Endothelial cell of umbilical vein (primary cell): ENCODE results near the gene ZNF514. TPM values are rescaled to one million over a fixed set of nuclear protein-coding genes. Genes with fewer than 3 reads are reported as not detected.

Experiments
- BruUV-seq: library from RNA; stranded (reverse); fragments of 400-500 nt; replicated peaks from 2 replicates; lab custom pipeline; 2021; lab: Mats Ljungman, UMichigan
- CTCF ChIA-PET: fragments of 300-600, 350-600 bp; sonication (Branson Sonifier 250); formaldehyde crosslinking; loops from one replicate; lab custom pipeline; 2021; ENCODE audit warnings: antibody characterized with exemption, inconsistent platforms; lab: Charles Lee
- POLR2A ChIA-PET: fragments of 300-600, 350-600 bp; sonication (Branson Sonifier 250); formaldehyde crosslinking; loops from one replicate; lab custom pipeline; 2021; ENCODE audit warnings: antibody characterized with exemption, inconsistent platforms; lab: Charles Lee
- DNase-seq: peaks from one replicate; pipeline ENCODE4 v3.0.0-alpha.2; 2011; ENCODE audit warnings: low read depth, low spot score
- FAIRE-seq: peaks from 2 replicates; lab custom pipeline; 2011; peaks lifted over from hg19 to GRCh38; lab: Jason Lieb, UNC
- H2AFZ ChIP-seq: 2 replicates; pipeline ENCODE4 v1.6.0; 2012; ENCODE audit warnings: low read depth, low read length, control low read depth, inconsistent platforms
- H3K27ac ChIP-seq: 2 replicates; pipeline ENCODE4 v1.5.1; 2011; ENCODE audit warnings: low read depth, mild to moderate bottlenecking, control low read depth, low read length, moderate library complexity; ENCODE audit not compliant: insufficient read depth
- H3K27me3 ChIP-seq, 2 experiments: 2 replicates each; pipeline versions ENCODE4 v1.6.0 to v1.6.1; 2011; ENCODE audit warnings: low read length in 2 of 2, mixed read lengths in 1 of 2; ENCODE audit not compliant: control insufficient read depth in 2 of 2, insufficient read depth in 2 of 2
- H3K36me3 ChIP-seq, 2 experiments: 2 replicates in 1 of 2; 3 replicates in 1 of 2; pipeline ENCODE4 v1.5.1; 2011; ENCODE audit warnings: low read length in 2 of 2, mild to moderate bottlenecking in 1 of 2, moderate library complexity in 1 of 2; ENCODE audit not compliant: control insufficient read depth in 2 of 2, insufficient read depth in 2 of 2; ENCODE audit errors: extremely low read depth in 1 of 2
- H3K4me1 ChIP-seq: 3 replicates; pipeline ENCODE4 v1.5.1; 2011; ENCODE audit warnings: mild to moderate bottlenecking, low read length; ENCODE audit not compliant: control insufficient read depth, insufficient read depth; ENCODE audit errors: extremely low read depth
- H3K4me2 ChIP-seq: 2 replicates; pipeline ENCODE4 v1.6.1; 2011; ENCODE audit warnings: low read length, control low read depth, mixed read lengths; ENCODE audit not compliant: insufficient read depth
- H3K4me3 ChIP-seq, 3 experiments: fragments of 200-600 bp in 1 of 3; sonication (generic), shearing (Covaris generic) in 1 of 3; replicated peaks in 1 of 3; 2 replicates each; pipeline ENCODE4 v1.5.1; 2011 to 2016; ENCODE audit warnings: control low read depth in 3 of 3, low read length in 3 of 3, mild to moderate bottlenecking in 2 of 3, inconsistent platforms in 1 of 3, low read depth in 1 of 3, moderate library complexity in 1 of 3; ENCODE audit not compliant: insufficient read depth in 1 of 3
- H3K79me2 ChIP-seq: 2 replicates; pipeline ENCODE4 v1.6.0; 2012; ENCODE audit warnings: low read length, inconsistent platforms; ENCODE audit not compliant: control insufficient read depth, insufficient read depth
- H3K9ac ChIP-seq: replicated peaks from 2 replicates; pipeline ENCODE3; 2011; ENCODE audit warnings: low read length, control low read depth; ENCODE audit not compliant: insufficient read depth; ENCODE audit errors: extremely low read depth
- H3K9me1 ChIP-seq: replicated peaks from 3 replicates; pipeline ENCODE4 v1.6.0; 2011; ENCODE audit warnings: mild to moderate bottlenecking, low read length; ENCODE audit not compliant: control insufficient read depth, insufficient read depth; ENCODE audit errors: extremely low read depth
- H3K9me3 ChIP-seq: replicated peaks from 2 replicates; pipeline ENCODE4 v1.5.1; 2012; ENCODE audit warnings: low read length, inconsistent platforms; ENCODE audit not compliant: control insufficient read depth, insufficient read depth
- H4K20me1 ChIP-seq: replicated peaks from 2 replicates; pipeline ENCODE3; 2011; ENCODE audit warnings: mild to moderate bottlenecking, low read length; ENCODE audit not compliant: control insufficient read depth, insufficient read depth; ENCODE audit errors: extremely low read depth
- EZH2 ChIP-seq: IDR thresholded peaks from 2 replicates; pipeline ENCODE4 v1.6.1; 2012; ENCODE audit warnings: borderline replicate concordance, low read depth, mild to moderate bottlenecking, moderate library complexity, low read length, inconsistent platforms; ENCODE audit not compliant: severe bottlenecking
- FOS ChIP-seq: IDR thresholded peaks from 2 replicates; pipeline ENCODE4 v1.6.1; 2011; ENCODE audit warnings: mild to moderate bottlenecking, low read length, moderate library complexity, borderline replicate concordance; ENCODE audit not compliant: insufficient read depth
- GATA2 ChIP-seq: IDR thresholded peaks from 2 replicates; pipeline ENCODE4 v1.7.0; 2011; ENCODE audit warnings: low read depth, mild to moderate bottlenecking, moderate library complexity, mixed read lengths, low read length; ENCODE audit not compliant: insufficient read length, insufficient read depth
- JUN ChIP-seq: IDR thresholded peaks from 2 replicates; pipeline ENCODE4 v1.6.1; 2011; ENCODE audit warnings: borderline replicate concordance, low read depth; ENCODE audit not compliant: insufficient read length, insufficient read depth
- MYC ChIP-seq: IDR thresholded peaks from one replicate; pipeline ENCODE4 v1.6.1; 2011; ENCODE audit warnings: mild to moderate bottlenecking, low read depth, low read length
- POLR2A ChIP-seq: IDR thresholded peaks from 2 replicates; pipeline ENCODE4 v1.6.1; 2012; ENCODE audit warnings: low read depth, mild to moderate bottlenecking, control low read depth, low read length
- POLR2AphosphoS5 ChIP-seq: IDR thresholded peaks from 2 replicates; pipeline ENCODE4 v1.6.1; 2012; ENCODE audit warnings: low read depth, mild to moderate bottlenecking, control low read depth, low read length, moderate library complexity; ENCODE audit not compliant: insufficient read depth
- dilution Hi-C: fragments of 300-500 bp; cut with MboI; formaldehyde crosslinking; loops from one replicate; pipeline ENCODE4 v1.15.0; 2019; ENCODE audit warnings: low sequenced_read_pairs; ENCODE audit not compliant: extremely low pct_ligation_motif_present
- intact Hi-C: fragments of 100-400 bp; cut with micrococcal nuclease; formaldehyde crosslinking; loops from one replicate; pipeline ENCODE4 v1.10.0; 2022
- polyA plus RNA-seq, 4 experiments: library from polyadenylated mRNA; depleted of rRNA in 3 of 4; stranded (reverse) in 3 of 4; unstranded in 1 of 4; fragments of >200 nt; gene quantifications; 2 replicates each; pipeline versions ENCODE4 v1.2.1 to v1.2.3, GENCODE V29; 2011 to 2012; ENCODE audit warnings: missing spikeins in 1 of 4
- total RNA-seq: library from RNA; stranded (reverse); gene quantifications from 2 replicates; pipeline ENCODE4 v1.2.3, GENCODE V29; 2021
- TF ChIP-seq, protein P1 (sequence below): IDR thresholded peaks from 2 replicates; pipeline ENCODE4 v1.6.1; 2011; ENCODE audit not compliant: insufficient read depth, insufficient read length
- TF ChIP-seq, protein P2 (sequence below), 2 donors: IDR thresholded peaks; 1 replicate in 1 of 2; 2 replicates in 1 of 2; pipeline ENCODE4 v1.5.1; 2011; ENCODE audit warnings: low read length in 2 of 2, mild to moderate bottlenecking in 2 of 2, moderate library complexity in 2 of 2, control low read depth in 1 of 2, inconsistent platforms in 1 of 2, low read depth in 1 of 2; ENCODE audit not compliant: insufficient read depth in 1 of 2; ENCODE audit errors: extremely low read depth in 1 of 2

The ZNF514 gene
- total and polyA plus RNA-seq, 2 donors (not counting 3 experiments of a cell fraction or from before 2014, with no cell fraction given) = 3.9 to 11.6 TPM

DNA sequence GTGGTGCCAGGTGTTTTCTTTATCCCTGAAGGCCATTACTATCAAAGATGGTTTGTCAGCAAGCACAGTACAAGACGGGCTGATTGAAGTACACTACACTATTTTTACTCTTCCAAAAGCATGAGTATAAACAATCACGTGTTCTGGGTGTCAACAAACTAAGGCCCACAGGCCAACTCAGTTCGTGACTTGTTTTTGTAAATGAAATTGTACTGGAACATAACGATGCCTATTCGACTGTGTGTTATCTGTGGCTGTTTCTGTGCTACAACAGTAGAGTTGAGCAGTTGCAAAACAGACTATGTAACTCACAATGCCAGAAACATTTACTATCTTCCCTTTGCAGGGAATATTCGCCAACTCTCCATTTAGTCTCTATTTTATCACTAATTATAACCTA is 50.4 kb downstream of the ZNF514 start:
- Histone ChIP-seq H2AFZ (no peak overlapping the region), H3K4me3 (no peak overlapping the region), H3K36me3 (peaks cover 28 to 33% of the 10 kb centered on the region in 2 experiments), H3K9ac (no peak overlapping the region), H3K79me2 (peaks cover 4% of the 10 kb centered on the region), H3K4me2 (no peak overlapping the region), H4K20me1 (no peaks in the 10 kb centered on the region), H3K9me3 (no peaks in the 10 kb centered on the region), H3K4me1 (no peaks in the 10 kb centered on the region), H3K27me3 (no peaks in the 10 kb centered on the region), H3K9me1 (no peaks in the 10 kb centered on the region), H3K27ac (no peak overlapping the region)
- POLR2A ChIA-PET = no interaction called here
- TF ChIP-seq, protein P1, sequence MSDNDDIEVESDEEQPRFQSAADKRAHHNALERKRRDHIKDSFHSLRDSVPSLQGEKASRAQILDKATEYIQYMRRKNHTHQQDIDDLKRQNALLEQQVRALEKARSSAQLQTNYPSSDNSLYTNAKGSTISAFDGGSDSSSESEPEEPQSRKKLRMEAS = no peak
- TF ChIP-seq, protein P2, sequence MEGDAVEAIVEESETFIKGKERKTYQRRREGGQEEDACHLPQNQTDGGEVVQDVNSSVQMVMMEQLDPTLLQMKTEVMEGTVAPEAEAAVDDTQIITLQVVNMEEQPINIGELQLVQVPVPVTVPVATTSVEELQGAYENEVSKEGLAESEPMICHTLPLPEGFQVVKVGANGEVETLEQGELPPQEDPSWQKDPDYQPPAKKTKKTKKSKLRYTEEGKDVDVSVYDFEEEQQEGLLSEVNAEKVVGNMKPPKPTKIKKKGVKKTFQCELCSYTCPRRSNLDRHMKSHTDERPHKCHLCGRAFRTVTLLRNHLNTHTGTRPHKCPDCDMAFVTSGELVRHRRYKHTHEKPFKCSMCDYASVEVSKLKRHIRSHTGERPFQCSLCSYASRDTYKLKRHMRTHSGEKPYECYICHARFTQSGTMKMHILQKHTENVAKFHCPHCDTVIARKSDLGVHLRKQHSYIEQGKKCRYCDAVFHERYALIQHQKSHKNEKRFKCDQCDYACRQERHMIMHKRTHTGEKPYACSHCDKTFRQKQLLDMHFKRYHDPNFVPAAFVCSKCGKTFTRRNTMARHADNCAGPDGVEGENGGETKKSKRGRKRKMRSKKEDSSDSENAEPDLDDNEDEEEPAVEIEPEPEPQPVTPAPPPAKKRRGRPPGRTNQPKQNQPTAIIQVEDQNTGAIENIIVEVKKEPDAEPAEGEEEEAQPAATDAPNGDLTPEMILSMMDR (IDR thresholded peaks at IDR 0.05; ENCODE audit: extremely low read depth in 1 of 2, insufficient read depth in 1 of 2, low read depth in 1 of 2, low read length in 2 of 2) = no peak
- TF ChIP-seq EZH2 (no peak), JUN (no peak), POLR2AphosphoS5 (no peak), GATA2 (no peak), MYC (no peak), FOS (no peak), POLR2A (no peak)
- DNase-seq (no peak), FAIRE-seq (no peak)
- dilution Hi-C loops (no loop called here), intact Hi-C loops (no loop called here)
- no TSS peak for BruUV-seq
- CTCF ChIA-PET = no interaction called here
